Tibial nerve (tissue), 4 donors: ENCODE measurements around the gene ZNF133. TPM values are rescaled to one million over a fixed set of nuclear protein-coding genes. Genes with fewer than 3 reads are reported as not detected.
"Not testable (repeated sequence)": the region's sequence is repeated elsewhere in the genome, so short reads cannot be mapped to it uniquely, and the experiment has no call there.

Experiments
- DNase-seq, 2 donors: peaks; one replicate each; pipeline ENCODE4 v3.0.0-alpha.2; 2019; ENCODE audit warnings: low spot score in 2 of 2
- H3K27ac ChIP-seq, 4 donors: fragments of 200-600 bp; sonication (generic) in 3 of 4; one replicate each; pipeline ENCODE4 v1.5.1; 2017 to 2019; ENCODE audit warnings: mild to moderate bottlenecking in 1 of 4
- H3K27me3 ChIP-seq, 2 donors: fragments of 200-600 bp; sonication (generic) in 1 of 2; one replicate each; pipeline versions ENCODE4 v1.5.1 to v1.6.0; 2017 to 2019
- H3K36me3 ChIP-seq, 3 donors: fragments of 200-600 bp; sonication (generic); one replicate each; pipeline ENCODE4 v1.5.1; 2018 to 2019
- H3K4me1 ChIP-seq, 4 donors: fragments of 200-600 bp; sonication (generic) in 3 of 4; one replicate each; pipeline ENCODE4 v1.5.1; 2017 to 2019
- H3K4me3 ChIP-seq, 4 donors: fragments of 200-600 bp; sonication (generic) in 3 of 4; one replicate each; pipeline ENCODE4 v1.5.1; 2017 to 2019; ENCODE audit warnings: mild to moderate bottlenecking in 1 of 4, moderate library complexity in 1 of 4
- H3K9me3 ChIP-seq, 4 donors: fragments of 200-600 bp; sonication (generic) in 3 of 4; one replicate each; pipeline ENCODE4 v1.5.1; 2017 to 2019
- CTCF ChIP-seq, 5 experiments: fragments of 200-600 bp in 3 of 5; fragments of 450-650 bp in 2 of 5; sonication (generic) in 3 of 5; IDR thresholded peaks; one replicate each; pipeline ENCODE4 v1.5.1; 2016 to 2019; ENCODE audit warnings: antibody characterized with exemption in 5 of 5, mild to moderate bottlenecking in 3 of 5, moderate library complexity in 2 of 5
- EP300 ChIP-seq, 2 donors: sonication (generic); formaldehyde crosslinking; IDR thresholded peaks; one replicate each; pipeline ENCODE4 v1.6.1; 2017; ENCODE audit warnings: antibody characterized with exemption in 2 of 2, mild to moderate bottlenecking in 1 of 2
- POLR2A ChIP-seq, 2 donors: fragments of 450-650 bp; IDR thresholded peaks; one replicate each; pipeline ENCODE4 v1.6.1; 2017; ENCODE audit warnings: antibody characterized with exemption in 2 of 2, mild to moderate bottlenecking in 2 of 2, moderate library complexity in 2 of 2
- WGBS, 2 donors: methylation state at CpG; one replicate each; pipeline ENCODE4 v1.1.5; 2018; 5-methylcytosine and 5-hydroxymethylcytosine counted together
- total RNA-seq, 4 donors: library from RNA; depleted of rRNA; stranded (reverse); fragments of >200 nt; gene quantifications; one replicate each; pipeline ENCODE4 v1.1.0, GENCODE V29; 2016

Gene ZNF133
- total RNA-seq, 4 donors from 2014 or later: 17.3 to 26.4 (median 22.4) TPM

GRCh38 chr20:18321976-18322950 lies 33.9 kb downstream of the ZNF133 start:
- no peak overlapping the region for H3K27ac ChIP-seq
- DNase-seq: no peak
- H3K27me3 ChIP-seq: no peaks in the 10 kb centered on the region
- H3K9me3 ChIP-seq: peaks cover 0 to 1% (median under 1%) of the 10 kb centered on the region in 4 donors
- WGBS, 2 donors: 70 to 75% methylated on average over 10 of the region's 10 CpGs
- H3K36me3 ChIP-seq: peaks cover 0 to 17% (median 0%) of the 10 kb centered on the region in 3 donors
- H3K4me3 ChIP-seq: no peak overlapping the region
- no peaks in the 10 kb centered on the region for H3K4me1 ChIP-seq
- TF ChIP-seq POLR2A (IDR thresholded peaks at IDR 0.05) (no peak), EP300 (IDR thresholded peaks at IDR 0.05) (no peak), CTCF (IDR thresholded peaks at IDR 0.05) (no peak)

GRCh38 chr20:18323705-18324104 lies 35.4 kb downstream of the ZNF133 start:
- peaks cover 0 to 15% (median 6%) of the 10 kb centered on the region in 4 donors for H3K9me3 ChIP-seq
- peaks cover 0 to 16% (median 0%) of the 10 kb centered on the region in 3 donors for H3K36me3 ChIP-seq
- no peaks in the 10 kb centered on the region for H3K4me1 ChIP-seq
- no peak overlapping the region for H3K27ac ChIP-seq
- H3K4me3 ChIP-seq: no peak overlapping the region
- no peaks in the 10 kb centered on the region for H3K27me3 ChIP-seq
- DNase-seq: no peak
- WGBS, 2 donors: 73% methylated on average over 4 of the region's 4 CpGs
- TF ChIP-seq EP300 (IDR thresholded peaks at IDR 0.05) (no peak), POLR2A (IDR thresholded peaks at IDR 0.05) (no peak), CTCF (IDR thresholded peaks at IDR 0.05) (no peak)

GRCh38 chr20:18324596-18325089 lies 36.3 kb downstream of the ZNF133 start:
- Histone ChIP-seq H3K4me1 (no peaks in the 10 kb centered on the region), H3K27me3 (no peaks in the 10 kb centered on the region), H3K9me3 (peaks cover 0 to 22% (median 6%) of the 10 kb centered on the region in 4 donors), H3K27ac (no peak overlapping the region), H3K4me3 (no peak overlapping the region), H3K36me3 (peaks cover 0 to 12% (median 0%) of the 10 kb centered on the region in 3 donors)
- no peak for TF ChIP-seq POLR2A (IDR thresholded peaks at IDR 0.05)
- WGBS, 2 donors: 50 to 58% methylated on average over 3 of the region's 3 CpGs
- DNase-seq: no peak

- H3K9me3 ChIP-seq: peaks cover 0 to 46% (median 10%) of the 10 kb centered on the region in 4 donors
- peaks cover 0 to 20% (median 0%) of the 10 kb centered on the region in 3 donors for H3K36me3 ChIP-seq
- H3K27me3 ChIP-seq: no peaks in the 10 kb centered on the region
- no peak for DNase-seq
- no peak overlapping the region for H3K27ac ChIP-seq
- 98% methylated on average over 2 of the region's 2 CpGs for WGBS, 2 donors
- TF ChIP-seq POLR2A (IDR thresholded peaks at IDR 0.05): no peak
- no peak overlapping the region for H3K4me3 ChIP-seq
- H3K4me1 ChIP-seq: no peaks in the 10 kb centered on the region
Observed at GRCh38 chr20:18326990-18327389, 38.7 kb downstream of the ZNF133 start.

GRCh38 chr20:18331694-18332093 lies 43.4 kb downstream of the ZNF133 start:
- no peak overlapping the region for H3K4me3 ChIP-seq

GRCh38 chr20:18349749-18350148 lies 61.4 kb downstream of the ZNF133 start:
- H3K4me1 ChIP-seq, DNase-seq, H3K9me3 ChIP-seq, H3K27me3 ChIP-seq, H3K27ac ChIP-seq, H3K4me3 ChIP-seq, H3K36me3 ChIP-seq: not testable (repeated sequence)
- 60 to 63% methylated on average over 3 of the region's 3 CpGs for WGBS, 2 donors

More at GRCh38 chr20:18331694-18332093, 43.4 kb downstream of the ZNF133 start:
- H3K9me3 ChIP-seq: peaks cover 0 to 72% (median 11%) of the 10 kb centered on the region in 4 donors
- H3K27me3 ChIP-seq: no peaks in the 10 kb centered on the region
- H3K4me1 ChIP-seq: no peaks in the 10 kb centered on the region
- 88 to 93% methylated on average over 2 of the region's 2 CpGs for WGBS, 2 donors
- no peak for TF ChIP-seq EP300 (IDR thresholded peaks at IDR 0.05)
- no peak for TF ChIP-seq POLR2A (IDR thresholded peaks at IDR 0.05)
- TF ChIP-seq CTCF (IDR thresholded peaks at IDR 0.05): no peak
- peaks cover 0 to 20% (median 0%) of the 10 kb centered on the region in 3 donors for H3K36me3 ChIP-seq
- H3K27ac ChIP-seq: no peak overlapping the region
- DNase-seq: no peak
